T-helper 22 cell (primary cell): Measurements from ENCODE around the gene FABP6.
"Not testable (repeated sequence)": the region's sequence is repeated elsewhere in the genome, so short reads cannot be mapped to it uniquely, and the experiment has no call there.

Experiments used
- DNase-seq: peaks from one replicate; pipeline ENCODE4 v3.0.0-alpha.2; 2020; ENCODE audit warnings: low read depth

Gene FABP6

DNA sequence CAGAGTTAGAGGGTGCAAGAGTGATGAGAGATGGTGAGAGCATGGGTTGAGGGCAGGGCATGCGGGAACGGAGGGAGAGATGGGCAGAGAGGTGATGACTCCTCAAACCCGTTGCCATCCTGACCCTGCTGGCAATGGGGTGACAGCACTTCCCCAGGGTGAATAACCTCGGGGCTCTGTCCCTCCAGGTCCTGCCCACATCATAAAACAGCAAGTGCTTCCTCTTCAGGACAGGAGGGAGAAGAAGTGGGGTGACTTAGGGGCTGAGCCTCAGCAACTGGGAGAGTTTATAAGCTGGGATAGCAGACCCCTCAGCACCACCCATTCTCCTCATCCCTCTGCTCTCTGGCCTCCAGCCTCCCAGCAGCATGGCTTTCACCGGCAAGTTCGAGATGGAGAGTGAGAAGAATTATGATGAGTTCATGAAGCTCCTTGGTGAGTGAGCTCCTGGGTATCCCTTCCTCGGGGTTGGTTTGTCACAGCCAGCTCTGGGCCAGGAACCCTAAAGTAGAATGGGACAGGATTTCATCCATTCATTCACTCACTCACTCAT is at the start of gene FABP6:
Gene FABP6, plus strand, starts transcription at position 317 of the 553 bp plus-strand sequence. Its CDS starts 52 bp downstream, at position 369.
- no peak for DNase-seq

DNA sequence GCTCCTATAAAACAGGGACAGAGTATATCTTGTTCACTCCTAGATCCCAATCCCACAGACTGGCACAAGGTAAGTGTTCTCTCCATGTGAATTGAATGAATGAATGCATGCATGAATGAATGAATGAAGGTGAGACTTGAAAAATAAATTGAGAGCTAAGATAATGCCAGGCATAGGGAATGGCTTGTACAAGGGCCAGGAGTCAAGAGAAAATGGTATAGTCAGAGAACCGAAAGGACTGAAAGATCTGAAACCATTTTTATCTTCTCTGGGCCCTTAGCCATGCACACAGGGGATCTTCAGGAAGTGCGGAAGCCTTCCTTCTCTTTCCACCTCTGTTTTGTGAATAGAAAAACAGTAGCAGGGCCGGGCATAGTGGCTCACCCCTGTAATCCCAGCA is 48.4 kb upstream of the FABP6 start:
- DNase-seq, result no peak

DNA sequence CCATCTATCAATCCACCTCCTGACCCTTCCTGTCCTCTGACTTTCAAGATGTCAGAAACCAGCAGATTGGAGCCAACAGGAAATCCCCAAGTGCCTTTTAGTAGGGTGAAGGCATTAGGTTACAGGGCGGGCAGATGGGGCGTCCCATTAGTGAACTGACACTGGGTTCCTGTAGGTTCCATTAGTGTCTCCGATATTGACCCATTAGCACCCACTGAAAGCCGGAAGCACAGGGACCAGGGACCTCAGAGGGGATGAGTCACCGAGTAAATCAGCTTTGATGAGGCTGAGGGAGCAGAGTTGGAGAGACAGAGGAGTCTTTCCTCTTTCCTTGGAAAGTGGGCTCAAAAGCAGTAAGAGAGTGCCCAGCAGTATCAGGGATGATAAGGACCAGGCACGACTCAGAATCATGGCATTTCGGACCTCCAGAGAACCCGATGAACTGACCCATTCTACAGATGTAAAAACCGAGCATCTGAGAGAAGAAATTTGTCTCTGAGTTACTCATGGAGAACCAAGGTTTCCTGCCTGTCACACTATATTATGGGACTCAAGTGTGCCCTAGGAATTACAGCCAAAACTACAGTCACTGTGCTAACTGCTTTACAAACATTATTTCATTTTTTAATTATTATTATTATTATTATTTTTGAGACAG is 47.2 kb upstream of the FABP6 start:
- no peak for DNase-seq

GRCh38 chr5:160183075-160183474 is 46.2 kb upstream of the FABP6 start:
- no peak for DNase-seq

DNA sequence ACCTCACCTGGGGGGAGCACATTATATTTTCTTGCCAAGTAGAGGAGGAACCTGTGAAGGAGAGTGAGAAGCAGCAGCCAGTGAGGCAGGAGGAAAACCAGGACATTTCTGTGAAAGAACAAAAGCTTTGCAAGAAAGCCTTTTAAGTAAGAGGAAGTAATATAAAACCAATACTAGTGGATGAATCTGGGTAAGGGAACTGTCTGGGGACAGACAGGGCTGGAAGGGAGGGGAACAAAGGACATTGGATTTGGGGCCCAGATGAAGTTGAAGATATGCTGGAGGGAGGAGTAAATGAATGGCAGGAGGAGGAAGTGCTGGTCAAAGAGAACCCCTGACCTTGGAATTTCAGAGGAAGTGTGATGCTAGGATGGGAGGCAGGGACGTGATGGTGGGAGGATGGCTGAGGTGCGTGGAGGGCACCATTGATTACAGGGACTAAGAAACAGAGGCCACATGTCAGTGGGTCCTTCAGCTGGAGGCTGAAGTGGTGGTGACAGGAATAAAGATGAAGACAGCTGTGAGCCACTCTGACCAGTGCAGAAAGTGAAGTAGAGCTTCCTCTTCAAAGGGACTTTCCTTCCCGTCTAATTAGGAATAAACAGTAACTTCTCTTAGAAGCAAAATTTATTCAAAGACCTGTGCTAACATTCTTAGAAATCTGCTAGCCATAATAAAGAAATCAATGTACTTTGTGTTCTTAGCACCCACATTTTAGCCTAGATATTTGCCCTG is 43.5 kb upstream of the FABP6 start:
- no peak for DNase-seq

DNA sequence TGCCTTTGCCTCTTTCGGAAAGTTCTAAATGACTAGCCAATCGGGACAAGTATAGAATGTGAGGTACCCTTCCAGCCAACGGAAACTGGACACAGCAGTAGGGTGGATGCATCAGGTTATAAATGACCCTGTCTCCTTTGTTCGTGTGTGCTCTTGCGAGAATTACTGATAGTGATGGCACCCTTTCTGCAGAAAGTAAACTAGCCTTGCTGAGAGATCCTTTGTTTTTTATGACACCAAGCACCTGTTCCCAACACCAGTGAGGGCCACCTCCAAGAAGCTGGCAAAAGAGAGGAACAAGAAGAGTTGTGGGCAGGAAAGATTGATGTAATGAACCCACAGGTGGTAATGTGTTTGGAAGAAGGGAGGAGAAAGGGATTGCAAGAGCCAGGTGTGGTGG is 42.8 kb upstream of the FABP6 start:
- DNase-seq, result no peak

- no peak for DNase-seq
These were observed 42.2 kb upstream of the FABP6 start for GRCh38 chr5:160187091-160187490.

GRCh38 chr5:160188141-160189015 is 40.9 kb upstream of the FABP6 start:
- DNase-seq, result no peak

- DNase-seq, result no peak
These were observed 36.9 kb upstream of the FABP6 start for GRCh38 chr5:160192424-160192823.

DNA sequence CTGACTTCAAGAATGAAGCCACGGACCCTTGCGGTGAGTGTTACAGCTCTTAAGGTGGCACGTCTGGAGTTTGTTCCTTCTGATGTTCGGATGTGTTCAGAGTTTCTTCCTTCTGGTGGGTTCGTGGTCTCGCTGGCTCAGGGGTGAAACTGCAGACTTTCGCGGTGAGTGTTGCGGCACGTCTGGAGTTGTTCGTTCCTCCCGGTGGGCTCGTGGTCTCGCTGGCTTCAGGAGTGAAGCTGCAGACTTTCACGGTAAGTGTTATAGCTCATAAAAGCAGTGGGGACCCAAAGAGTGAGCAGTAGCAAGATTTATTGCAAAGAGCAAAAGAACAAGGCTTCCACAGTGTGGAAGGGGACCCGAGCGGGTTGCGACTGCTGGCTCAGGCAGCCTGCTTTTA is 36.2 kb upstream of the FABP6 start:
- DNase-seq, result not testable (repeated sequence)

DNA sequence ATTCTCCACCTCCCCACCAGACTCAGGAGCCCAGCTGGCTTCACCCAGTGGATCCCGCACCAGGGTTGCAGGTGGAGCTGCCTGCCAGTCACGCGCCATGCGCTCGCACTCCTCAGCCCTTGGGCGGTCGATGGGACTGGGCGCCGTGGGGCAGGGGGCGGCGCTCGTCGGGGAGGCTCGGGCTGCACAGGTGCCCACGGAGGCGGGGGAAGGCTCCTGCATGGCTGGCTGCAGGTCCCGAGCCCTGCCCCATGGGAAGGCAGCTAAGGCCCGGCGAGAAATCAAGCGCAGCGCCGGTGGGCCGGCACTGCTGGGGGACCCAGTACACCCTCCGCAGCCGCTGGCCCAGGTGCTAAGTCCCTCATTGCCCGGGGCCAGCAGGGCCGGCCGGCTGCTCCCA is 35.5 kb upstream of the FABP6 start:
- not testable (repeated sequence) for DNase-seq

DNA sequence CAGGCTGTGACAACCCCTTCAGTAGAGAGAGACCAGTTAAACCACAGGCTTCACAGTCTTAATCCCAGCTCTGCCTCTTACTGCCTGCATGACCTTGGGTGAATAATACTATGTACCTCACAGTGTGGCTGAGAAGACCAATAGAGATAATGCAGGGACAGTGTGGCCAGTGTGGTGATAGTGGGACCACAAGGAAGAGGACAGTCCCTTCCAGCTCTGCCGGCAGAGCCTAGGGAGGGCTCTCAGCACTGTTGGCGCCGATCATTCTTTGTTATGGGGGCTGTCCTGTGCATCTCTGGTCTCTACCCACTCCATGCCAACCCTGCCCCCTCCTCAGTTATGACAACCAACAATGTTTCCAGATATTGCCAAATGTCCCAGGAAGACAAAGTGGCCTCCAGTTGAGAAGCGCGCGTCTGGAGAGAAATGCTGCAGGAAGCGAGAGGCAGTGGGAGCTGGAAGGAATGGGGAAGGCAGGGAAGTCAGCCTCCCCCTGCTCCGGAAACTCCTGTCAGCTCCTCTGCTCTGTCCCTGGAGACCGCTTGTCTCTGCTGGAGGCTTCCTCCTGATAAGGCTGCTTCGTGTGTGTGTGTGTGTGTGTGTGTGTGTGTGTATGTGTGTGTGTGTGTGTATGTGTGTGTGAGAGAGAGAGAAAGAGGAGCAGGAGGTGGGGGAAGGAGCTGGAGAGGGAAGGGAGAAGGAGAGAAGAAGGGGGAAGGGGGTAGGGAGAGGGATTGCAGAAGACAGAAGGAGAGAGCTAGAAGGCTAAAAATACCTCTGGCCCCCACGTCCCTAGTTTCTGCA is 31.8 kb upstream of the FABP6 start:
- no peak for DNase-seq

DNA sequence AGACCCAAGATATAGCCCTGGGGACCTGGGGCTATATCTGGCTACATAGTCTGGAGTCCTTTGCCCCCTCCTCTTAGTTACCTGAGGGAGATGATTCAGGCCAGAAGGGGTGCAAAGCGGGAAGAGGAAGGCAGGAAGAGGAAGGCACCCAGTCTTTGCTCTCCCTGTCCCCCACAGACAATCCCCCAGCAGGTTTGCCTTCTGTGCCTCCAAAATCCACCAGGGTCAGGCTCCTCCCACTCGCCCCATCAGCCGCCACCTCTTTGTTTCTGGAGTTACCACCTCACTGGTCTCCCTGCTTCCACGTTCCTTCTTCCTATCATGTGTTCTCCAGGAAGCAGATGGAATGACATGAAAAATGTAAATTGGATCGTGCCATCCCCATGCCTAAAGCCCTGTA is 31.2 kb upstream of the FABP6 start:
- no peak for DNase-seq

GRCh38 chr5:160198841-160199409 is 30.4 kb upstream of the FABP6 start:
- no peak for DNase-seq

- DNase-seq, result peak; percentile 18
These were observed 29.8 kb upstream of the FABP6 start for GRCh38 chr5:160199410-160199911.

- no peak for DNase-seq
These were observed 22.2 kb upstream of the FABP6 start for GRCh38 chr5:160207061-160207460.

DNA sequence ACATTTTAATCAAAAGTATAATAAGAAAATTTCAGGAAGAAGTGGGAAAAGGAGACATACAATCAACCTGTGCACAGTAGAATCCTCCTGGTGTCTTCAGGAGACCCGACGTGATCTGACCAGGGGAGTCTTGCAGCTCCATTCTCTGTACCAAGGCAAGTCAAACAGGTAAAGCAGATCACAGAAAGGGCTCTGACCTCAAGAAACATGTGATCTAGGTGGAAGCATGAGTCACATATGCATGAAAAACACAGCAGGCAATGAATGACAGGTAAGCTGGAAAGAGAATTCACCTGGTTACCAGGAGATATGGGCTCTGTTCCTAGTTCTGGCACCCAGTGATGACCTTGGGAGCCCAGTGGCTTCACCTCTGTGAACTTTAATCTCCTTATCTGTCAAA is 19.4 kb upstream of the FABP6 start:
- DNase-seq, result no peak

DNA sequence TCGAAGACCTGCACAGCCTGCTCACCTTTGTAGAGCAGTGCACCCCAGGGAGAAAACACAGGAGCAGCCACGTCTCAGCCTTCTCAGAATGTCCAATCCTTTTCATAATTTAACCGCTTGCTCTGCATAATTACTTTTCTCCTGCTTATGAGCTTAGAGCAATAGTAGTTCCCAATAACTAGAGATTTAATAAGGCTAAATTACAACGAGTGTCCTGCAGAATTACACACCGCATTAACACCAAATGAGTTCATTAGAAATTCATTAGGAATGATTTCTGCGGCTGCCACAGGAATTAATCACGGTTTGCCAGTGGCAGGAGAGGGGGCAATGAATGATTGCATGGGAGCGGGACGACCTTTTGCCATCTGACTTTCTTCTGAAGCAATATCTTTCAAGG is 18.7 kb upstream of the FABP6 start:
- no peak for DNase-seq

DNA sequence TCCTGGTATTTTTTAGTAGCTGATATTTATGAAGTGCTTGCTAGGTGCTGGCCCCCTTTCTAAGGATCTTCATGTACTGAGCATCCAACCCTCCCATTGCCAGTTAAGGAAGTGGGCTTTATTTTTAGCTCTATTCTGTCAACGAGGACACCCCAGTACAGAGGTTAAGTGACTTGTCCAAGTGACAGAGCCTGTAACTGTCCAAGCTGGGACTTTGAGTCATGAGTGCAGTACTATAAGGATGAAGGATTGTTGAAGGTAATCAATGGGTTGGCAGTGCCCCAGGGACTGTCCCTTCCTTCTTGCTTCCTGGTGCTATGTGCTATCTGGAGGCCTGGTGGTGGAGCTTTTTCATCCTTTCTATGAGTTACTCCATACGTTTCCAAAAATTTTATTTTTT is 18.0 kb upstream of the FABP6 start:
- no peak for DNase-seq

- DNase-seq, result no peak
These were observed 15.8 kb upstream of the FABP6 start for GRCh38 chr5:160213537-160213936.

DNA sequence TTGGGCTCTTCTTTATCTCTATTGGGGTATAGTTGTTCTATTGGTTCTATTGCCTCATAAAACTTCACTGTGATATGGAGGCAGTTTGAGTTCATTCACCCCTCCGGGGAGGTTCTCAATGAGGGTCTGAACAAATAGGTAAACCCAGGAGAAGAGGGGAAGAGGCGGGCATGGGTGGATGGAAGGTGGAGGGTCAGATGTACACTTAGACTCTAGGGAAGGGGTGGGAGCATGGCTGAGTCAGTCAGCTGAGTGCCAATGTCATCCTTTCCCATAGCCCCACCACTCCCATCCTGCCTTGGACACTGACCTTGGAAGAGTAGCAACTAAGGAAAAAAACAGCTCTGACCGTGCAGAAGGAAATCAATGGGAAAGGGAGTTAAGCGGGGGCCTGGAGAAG is 9.9 kb upstream of the FABP6 start:
- DNase-seq, result no peak
